Measurements from ENCODE around the gene AMTN.
"Not testable (repeated sequence)": the region's sequence is repeated elsewhere in the genome, so short reads cannot be mapped to it uniquely, and the experiment has no call there.

AMTN gene

DNA sequence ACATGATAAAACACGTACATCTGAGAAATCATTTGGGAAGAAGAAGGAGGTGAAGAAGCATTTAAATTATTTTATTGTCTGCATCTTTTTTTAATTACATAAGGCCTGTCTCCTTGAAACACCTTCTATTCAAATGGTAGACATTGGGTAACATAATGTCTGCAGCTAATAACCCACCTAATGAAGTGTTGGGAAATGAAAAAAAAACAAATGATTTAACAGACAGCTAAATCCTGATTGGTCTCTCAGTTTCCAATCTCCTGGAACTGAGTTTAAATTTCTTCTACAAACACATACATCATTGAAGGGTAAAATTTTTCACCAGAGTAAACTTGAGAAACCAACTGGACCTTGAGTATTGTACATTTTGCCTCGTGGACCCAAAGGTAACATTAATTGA, at the start of gene AMTN:
AMTN (plus strand) TSS at position 301 of the 400 bp plus-strand sequence. CDS start 209 bp downstream, outside the sequence.
- no peak for DNase-seq

DNA sequence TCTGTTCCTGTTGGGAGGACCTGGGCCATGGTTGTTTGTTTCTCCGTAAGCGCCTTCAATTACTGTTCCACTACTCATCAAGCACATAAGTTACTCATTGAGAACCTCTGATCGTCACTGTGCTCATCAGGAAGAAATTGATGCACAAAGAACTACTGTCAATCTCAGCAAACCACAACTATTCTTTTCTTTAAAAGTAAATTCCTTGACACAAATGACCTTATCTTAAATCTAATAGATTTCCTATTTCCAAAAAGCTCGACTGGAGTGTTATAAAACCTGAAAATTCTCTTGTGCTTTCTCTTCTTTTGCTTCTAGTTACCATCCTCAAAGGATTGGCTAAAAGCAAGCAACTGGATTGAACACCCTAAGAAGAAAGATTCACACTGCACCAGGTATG, 46.5 kb upstream of the AMTN start, which contains the start of gene MUC7:
MUC7 (plus strand) TSS at position 301 of the 400 bp plus-strand sequence. CDS start 1,825 bp downstream, outside the sequence.
- DNase-seq, result no peak

DNA sequence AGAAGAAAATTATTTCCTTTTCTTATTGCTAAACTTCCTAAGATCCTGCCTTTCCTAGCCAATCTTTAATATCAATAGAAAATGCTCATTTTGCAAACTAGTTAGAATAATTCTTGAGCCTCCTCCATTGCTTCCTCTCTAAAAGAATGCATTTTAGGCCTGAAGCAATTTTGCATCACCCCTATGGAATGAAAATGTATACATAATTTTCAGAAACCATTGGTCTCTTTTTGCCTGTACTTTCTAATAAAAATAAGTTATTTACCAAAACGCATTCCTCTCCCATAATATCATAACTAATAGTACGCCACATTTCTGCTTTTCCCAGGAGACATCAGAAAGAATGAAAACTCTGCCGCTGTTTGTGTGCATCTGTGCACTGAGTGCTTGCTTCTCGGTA, 44.7 kb upstream of the AMTN start:
- DNase-seq, result no peak

DNA sequence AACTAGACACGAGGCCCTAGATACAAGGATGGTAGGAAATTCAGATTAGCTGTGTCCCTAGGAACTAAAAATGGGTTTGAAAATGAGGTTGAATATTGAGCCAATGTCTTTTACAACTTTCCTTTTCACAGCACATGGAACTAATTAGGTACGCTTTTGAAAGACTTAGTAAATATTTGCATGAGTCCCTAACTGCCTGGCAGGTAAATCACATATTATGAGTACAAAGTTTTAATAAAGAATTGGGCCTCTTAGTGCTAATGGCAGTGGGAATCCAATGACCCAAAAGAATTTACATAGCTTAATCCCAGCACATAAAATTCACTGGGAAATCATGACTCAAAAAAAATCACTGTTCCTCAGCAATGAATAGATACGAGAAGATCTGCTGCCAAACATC, 29.6 kb upstream of the AMTN start:
- peak; percentile 85 for DNase-seq

DNA sequence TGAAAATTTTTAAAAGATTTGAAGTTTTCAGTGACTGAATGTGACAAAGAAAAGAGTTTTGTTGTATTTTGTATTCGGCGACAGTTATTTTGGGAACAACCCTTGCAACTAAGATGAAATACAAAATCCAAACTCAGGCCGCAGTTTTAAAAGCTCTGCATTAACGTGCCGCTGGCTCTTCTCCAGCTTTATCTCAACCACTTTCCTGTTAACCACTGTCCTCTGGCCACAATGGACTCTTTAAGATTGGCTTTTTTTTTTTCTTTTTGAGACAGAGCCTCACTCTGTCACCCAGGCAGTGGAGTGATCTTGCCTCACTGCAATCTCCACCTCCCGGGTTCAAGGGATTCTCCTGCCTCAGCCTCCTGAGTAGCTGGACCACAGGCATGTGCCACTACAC, 22.1 kb upstream of the AMTN start:
- DNase-seq, result no peak

- DNase-seq, result not testable (repeated sequence)
Measured at GRCh38 chr4:70501838-70502237, 16.5 kb upstream of the AMTN start.

- DNase-seq, result no peak
Measured at GRCh38 chr4:70504733-70505132, 13.6 kb upstream of the AMTN start.

GRCh38 chr4:70505151-70505748, 13.1 kb upstream of the AMTN start:
- DNase-seq, result peak; percentile 30

DNA sequence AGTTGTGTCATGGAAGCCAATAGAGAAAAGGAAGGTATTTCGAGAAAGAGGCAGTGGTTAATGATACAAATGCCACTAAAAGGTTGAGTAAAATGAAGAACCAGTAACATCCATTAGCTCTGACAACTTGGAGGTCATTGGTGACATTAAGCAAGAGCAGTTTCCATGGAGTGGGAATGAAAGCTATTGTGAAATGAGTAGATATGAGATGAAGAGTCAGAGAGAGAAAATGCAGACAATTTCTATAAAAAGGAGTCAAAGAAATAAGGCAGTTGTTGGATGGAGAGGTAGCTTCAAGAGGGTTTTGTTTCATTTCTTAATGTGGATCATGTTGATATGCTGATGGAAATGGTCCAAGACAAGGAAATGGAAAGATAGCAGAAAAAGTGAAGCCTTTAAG, 9.6 kb upstream of the AMTN start:
- no peak for DNase-seq

DNA sequence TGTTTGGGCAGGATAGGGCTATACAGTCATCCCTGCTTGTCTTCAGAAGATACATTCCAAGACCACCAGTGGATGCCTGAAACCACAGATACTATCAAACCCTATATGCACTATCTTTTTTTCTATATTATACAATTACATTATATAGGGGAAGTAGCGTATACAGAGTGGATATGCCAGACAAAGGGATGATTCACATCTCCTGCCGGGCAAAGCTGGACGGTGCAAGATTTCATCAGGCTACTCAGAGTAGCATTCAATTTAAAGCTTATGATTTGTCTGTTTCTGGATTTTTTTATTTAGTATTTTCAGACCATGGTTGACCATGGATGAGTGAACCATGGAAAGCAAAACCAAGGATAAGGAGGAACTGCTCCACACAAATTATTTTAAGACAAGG, 7.0 kb upstream of the AMTN start:
- DNase-seq, result no peak

- no peak for DNase-seq
Measured at GRCh38 chr4:70515367-70516250, 2.8 kb upstream of the AMTN start.

- DNase-seq, result no peak
Measured at GRCh38 chr4:70518716-70519115, 347 bp downstream of the AMTN start.

- DNase-seq, result no peak
Measured at GRCh38 chr4:70522626-70523025, 4.3 kb downstream of the AMTN start.

GRCh38 chr4:70530997-70531396, 12.6 kb downstream of the AMTN start:
- no peak for DNase-seq

- DNase-seq, result no peak
Measured at GRCh38 chr4:70531981-70532380, 13.6 kb downstream of the AMTN start.

GRCh38 chr4:70533211-70533610, 14.8 kb downstream of the AMTN start:
- DNase-seq, result no peak

- DNase-seq, result no peak
Measured at GRCh38 chr4:70533791-70534190, 15.4 kb downstream of the AMTN start.

- DNase-seq, result not testable (repeated sequence)
Measured at GRCh38 chr4:70534886-70535285, 16.5 kb downstream of the AMTN start.

DNA sequence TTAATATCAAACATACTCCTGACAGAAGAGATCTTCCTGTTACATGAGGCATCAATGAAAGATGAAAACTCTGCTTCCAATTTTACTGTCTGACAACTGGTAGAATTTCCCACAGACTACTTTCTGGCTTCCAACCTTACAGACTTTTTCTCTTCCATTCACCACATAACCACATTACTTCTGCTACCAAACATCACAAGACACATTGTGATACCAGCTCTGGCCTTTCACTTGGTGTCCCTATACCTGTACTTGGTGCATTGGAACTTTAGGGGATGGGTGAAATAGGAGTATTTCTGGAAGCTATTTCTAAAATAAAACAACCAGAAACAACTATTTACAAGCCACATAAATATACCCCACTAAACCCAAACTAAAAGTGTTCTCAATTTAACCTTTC, 20.5 kb downstream of the AMTN start:
- no peak for DNase-seq

GRCh38 chr4:70544279-70544868, 26.0 kb downstream of the AMTN start:
- DNase-seq, result no peak

DNA sequence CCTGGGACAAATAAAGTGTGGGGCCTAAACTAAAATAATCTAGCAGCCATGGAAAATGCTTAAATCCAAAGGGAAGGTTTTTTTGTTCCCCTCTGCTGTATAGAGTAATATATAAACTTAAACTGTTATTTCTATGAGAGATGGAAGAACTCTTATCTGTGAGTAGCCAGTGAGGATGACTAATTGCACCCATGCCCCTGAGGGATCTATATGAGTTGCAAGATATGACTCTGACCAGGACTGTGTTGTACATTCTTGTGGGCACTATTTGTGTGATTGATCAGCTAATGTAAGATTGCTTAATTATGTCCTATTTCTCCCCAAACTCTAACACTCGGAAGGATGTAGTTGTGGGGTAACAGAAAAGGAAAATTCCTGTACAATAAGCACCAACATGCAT, 38.5 kb downstream of the AMTN start:
- no peak for DNase-seq

- DNase-seq, result peak; percentile 15
Measured at GRCh38 chr4:70559211-70559830, 41.0 kb downstream of the AMTN start.

DNA sequence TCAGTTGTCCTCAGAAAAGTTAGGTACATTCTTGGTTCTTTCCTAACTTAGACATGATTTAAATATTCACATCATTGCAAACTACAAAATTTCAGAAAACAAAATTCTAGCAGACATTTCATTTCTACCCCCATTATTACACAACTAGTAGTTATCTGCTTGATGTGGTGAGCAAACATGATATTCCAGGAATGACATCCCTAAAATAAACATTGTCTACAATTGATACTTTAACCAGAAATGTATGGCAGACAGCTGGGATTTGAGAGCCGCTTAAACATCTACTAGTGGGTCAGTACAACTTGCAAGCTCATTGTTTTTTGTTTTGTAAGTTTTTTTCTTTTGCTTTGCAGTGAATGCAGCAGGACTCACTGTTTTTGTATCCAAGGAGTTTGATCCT, 41.6 kb downstream of the AMTN start:
- no peak for DNase-seq

DNA sequence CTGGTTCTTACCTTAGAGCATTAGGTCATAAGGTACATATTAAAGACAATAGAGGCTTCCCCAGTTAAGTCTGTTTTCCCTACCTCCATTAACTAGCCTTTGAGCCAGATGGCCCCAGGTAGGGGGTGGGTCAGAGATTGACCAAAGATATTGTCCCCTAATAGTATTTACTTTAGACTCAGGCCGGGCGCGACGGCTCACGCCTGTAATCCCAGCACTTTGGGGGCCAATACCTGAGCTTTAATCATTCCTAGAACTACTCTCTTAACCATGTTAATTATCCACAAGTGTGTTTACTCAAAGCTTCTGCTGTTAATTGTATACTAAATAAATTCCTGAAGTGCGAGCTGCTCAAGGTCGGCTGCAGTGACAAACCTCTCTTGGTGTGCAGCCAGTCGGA, 45.7 kb downstream of the AMTN start:
- DNase-seq, result no peak
